Hepatocyte (in vitro differentiated cells): Measurements from ENCODE around the gene RASAL2.

Source experiments
- EZH2 ChIP-seq: fragments of 200-600 bp; sonication (generic); IDR thresholded peaks from 2 replicates; pipeline ENCODE4 v1.6.1; 2016; ENCODE audit warnings: antibody characterized with exemption, mild to moderate bottlenecking, borderline replicate concordance
- EZH2phosphoT487 ChIP-seq: fragments of 200-600 bp; sonication (generic); IDR thresholded peaks from one replicate; pipeline ENCODE4 v1.6.1; 2018; ENCODE audit warnings: antibody characterized with exemption, mild to moderate bottlenecking, low read depth, moderate library complexity; ENCODE audit not compliant: unreplicated experiment, severe bottlenecking
- TF ChIP-seq, protein P1 (sequence below): fragments of 200-600 bp; sonication (generic); IDR thresholded peaks from 2 replicates; pipeline ENCODE4 v1.5.1; 2016; ENCODE audit warnings: antibody characterized with exemption, mild to moderate bottlenecking; ENCODE audit not compliant: poor library complexity

DNA sequence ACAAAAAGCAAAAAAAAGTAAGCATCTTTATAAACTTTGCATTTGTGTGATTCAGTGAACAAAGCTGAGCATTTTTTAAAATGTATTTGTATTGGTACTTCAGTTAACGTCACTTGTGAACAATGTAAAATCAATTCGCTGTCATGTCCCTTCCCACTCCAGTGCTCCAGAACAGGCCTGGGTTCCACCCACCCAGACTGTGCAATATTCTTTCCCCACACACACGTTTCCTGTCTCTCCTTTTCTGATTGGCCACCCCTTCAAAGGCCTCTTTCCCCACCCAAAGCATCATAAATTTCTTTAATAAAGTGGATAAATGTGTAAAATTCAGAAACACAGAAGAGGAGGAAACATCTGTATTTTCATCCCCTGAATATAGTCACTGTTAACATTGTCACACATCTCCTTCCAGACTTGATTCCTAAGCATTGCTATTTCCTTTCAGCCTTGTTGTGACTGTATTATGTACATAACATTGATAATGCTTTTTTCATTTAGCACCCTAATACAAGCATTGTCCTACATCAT is 390.9 kb downstream of the RASAL2 start:
- TF ChIP-seq, protein P1, sequence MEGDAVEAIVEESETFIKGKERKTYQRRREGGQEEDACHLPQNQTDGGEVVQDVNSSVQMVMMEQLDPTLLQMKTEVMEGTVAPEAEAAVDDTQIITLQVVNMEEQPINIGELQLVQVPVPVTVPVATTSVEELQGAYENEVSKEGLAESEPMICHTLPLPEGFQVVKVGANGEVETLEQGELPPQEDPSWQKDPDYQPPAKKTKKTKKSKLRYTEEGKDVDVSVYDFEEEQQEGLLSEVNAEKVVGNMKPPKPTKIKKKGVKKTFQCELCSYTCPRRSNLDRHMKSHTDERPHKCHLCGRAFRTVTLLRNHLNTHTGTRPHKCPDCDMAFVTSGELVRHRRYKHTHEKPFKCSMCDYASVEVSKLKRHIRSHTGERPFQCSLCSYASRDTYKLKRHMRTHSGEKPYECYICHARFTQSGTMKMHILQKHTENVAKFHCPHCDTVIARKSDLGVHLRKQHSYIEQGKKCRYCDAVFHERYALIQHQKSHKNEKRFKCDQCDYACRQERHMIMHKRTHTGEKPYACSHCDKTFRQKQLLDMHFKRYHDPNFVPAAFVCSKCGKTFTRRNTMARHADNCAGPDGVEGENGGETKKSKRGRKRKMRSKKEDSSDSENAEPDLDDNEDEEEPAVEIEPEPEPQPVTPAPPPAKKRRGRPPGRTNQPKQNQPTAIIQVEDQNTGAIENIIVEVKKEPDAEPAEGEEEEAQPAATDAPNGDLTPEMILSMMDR, result no peak
- TF ChIP-seq EZH2 (no peak), EZH2phosphoT487 (no peak)
